ENCODE results near the gene TSPEAR. TPM values are rescaled to one million over a fixed set of nuclear protein-coding genes. Genes with fewer than 3 reads are reported as not detected.

TSPEAR gene
- total RNA-seq, 4 donors from 2014 or later: not detected

DNA sequence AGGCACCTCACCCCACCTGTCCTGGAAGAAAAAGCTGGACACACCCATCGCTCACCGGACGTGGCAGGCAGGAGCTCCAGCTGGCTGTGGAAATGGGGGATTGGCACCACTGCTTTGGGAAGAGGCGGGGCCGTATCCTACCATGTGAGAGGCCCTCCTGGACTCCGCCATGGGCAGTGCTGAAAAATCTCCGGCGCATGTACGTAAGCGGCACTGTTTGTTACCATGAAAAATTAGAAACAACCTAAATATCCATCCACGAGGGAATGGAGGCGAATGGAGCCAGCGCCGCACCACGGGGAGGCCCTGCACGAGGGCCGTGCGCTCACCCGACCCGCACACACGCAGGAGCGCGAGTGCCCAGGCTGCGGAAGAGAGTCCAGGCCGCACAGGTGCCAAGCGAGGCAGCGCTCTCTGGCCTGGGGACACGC is 96.4 kb downstream of the TSPEAR start:
- no peak for DNase-seq
- Histone ChIP-seq H3K4me3 (no peak overlapping the region), H3K27ac (no peak overlapping the region), H3K27me3 (no peaks in the 10 kb centered on the region), H3K9me3 (peaks cover 5 to 7% of the 10 kb centered on the region in 2 donors), H3K4me1 (peaks cover 0 to 3% (median 0%) of the 10 kb centered on the region in 4 donors), H3K36me3 (no peaks in the 10 kb centered on the region)
- TF ChIP-seq EP300 (IDR thresholded peaks at IDR 0.05; ENCODE audit: low read depth): no peak
- no peak for TF ChIP-seq POLR2AphosphoS5 (IDR thresholded peaks at IDR 0.05)
- no peak for TF ChIP-seq CTCF (IDR thresholded peaks at IDR 0.05)
- TF ChIP-seq POLR2A (IDR thresholded peaks at IDR 0.05): no peak
- intact Hi-C loops (cut with DNase I; ENCODE audit: low total_unique reads) (no loop called here), in situ Hi-C loops (cut with MboI; ENCODE audit: low pct_ligation_motif_present in 1 of 4, low pct_unique_long_range_greater_than_20kb in 1 of 4, low sequenced_read_pairs in 3 of 4) (no loop called here)
- 86 to 95% methylated on average over 8 to 28 of the region's 28 CpGs for WGBS, 2 donors (ENCODE audit: low coverage in 1 of 2)

DNA sequence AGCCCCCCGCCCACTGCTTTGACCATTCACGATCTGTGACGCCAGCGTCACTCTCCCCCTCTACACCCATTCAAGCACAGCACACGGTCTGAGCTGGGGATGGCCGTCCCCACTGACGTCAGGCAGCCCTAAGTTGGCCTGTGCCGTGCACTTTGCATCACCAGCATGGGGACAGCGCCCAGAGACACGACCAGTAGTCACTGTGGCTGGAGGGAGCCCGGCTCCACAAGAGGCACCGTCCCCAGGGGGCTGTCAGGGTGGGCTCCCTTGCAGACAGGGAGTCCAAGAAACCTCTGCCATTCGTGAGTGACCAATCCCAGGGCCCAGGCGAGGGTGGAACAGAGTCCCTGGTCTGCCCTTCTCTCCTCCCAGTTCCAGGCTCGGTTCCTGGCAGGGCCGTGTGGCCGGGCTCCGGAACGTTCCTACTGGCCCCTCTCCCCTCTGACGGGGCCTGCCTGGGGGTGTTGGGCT is 97.2 kb downstream of the TSPEAR start:
- no peak for TF ChIP-seq CTCF (IDR thresholded peaks at IDR 0.05)
- TF ChIP-seq POLR2AphosphoS5 (IDR thresholded peaks at IDR 0.05): no peak
- Histone ChIP-seq H3K4me1 (peaks cover 0 to 3% (median 0%) of the 10 kb centered on the region in 4 donors), H3K9me3 (peaks cover 0 to 10% of the 10 kb centered on the region in 2 donors), H3K27ac (no peak overlapping the region), H3K4me3 (no peak overlapping the region), H3K36me3 (no peaks in the 10 kb centered on the region), H3K27me3 (no peaks in the 10 kb centered on the region)
- in situ Hi-C loops (cut with MboI; ENCODE audit: low pct_ligation_motif_present in 1 of 4, low pct_unique_long_range_greater_than_20kb in 1 of 4, low sequenced_read_pairs in 3 of 4): no loop called here
- intact Hi-C loops (cut with DNase I; ENCODE audit: low total_unique reads): no loop called here
- DNase-seq: no peak
- 77% methylated on average over 18 of the region's 20 CpGs; no CpG with 5 or more reads in 1 of the 2 donors for WGBS, 2 donors (ENCODE audit: low coverage in 1 of 2)

- 90 to 100% methylated on average over 4 to 26 of the region's 26 CpGs for WGBS, 2 donors (ENCODE audit: low coverage in 1 of 2)
- in situ Hi-C loops (cut with MboI; ENCODE audit: low pct_ligation_motif_present in 1 of 4, low pct_unique_long_range_greater_than_20kb in 1 of 4, low sequenced_read_pairs in 3 of 4): no loop called here
- H3K9me3 ChIP-seq: peaks cover 0 to 10% of the 10 kb centered on the region in 2 donors
Measured at GRCh38 chr21:44613386-44614155, 97.8 kb downstream of the TSPEAR start.

DNA sequence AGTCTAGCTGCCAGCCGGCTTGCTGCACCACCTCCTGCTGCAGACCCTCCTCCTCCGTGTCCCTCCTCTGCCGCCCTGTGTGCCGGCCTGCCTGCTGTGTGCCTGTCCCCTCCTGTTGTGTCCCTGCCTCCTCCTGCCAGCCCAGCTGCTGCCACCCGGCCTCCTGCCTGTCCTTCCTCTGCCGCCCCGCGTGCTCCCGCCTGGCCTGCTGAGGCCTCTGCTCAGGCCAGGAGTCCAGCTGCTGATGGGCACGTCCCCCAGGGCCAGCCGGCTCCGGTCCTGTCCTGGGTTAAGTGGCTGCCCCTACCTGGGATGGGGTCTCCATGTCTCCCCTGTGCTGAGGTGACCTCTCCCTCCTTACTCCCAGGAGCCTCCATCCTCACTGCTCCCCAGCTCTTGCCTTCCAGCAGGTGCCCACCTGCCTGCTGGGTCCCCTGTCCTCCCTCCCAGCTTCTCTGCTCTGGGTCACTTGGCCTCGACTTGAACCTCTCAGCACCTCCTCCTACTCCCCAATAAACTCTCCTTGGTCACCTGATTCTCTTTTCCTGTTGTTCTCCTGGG is 98.6 kb downstream of the TSPEAR start:
- TF ChIP-seq CTCF (IDR thresholded peaks at IDR 0.05): no peak
- TF ChIP-seq POLR2A (IDR thresholded peaks at IDR 0.05): no peak
- 80 to 85% methylated on average over 3 to 13 of the region's 13 CpGs for WGBS, 2 donors (ENCODE audit: low coverage in 1 of 2)
- no peak overlapping the region for H3K4me3 ChIP-seq
- H3K4me1 ChIP-seq: no peaks in the 10 kb centered on the region
- DNase-seq: no peak
- intact Hi-C loops (cut with DNase I; ENCODE audit: low total_unique reads) (no loop called here), in situ Hi-C loops (cut with MboI; ENCODE audit: low pct_ligation_motif_present in 1 of 4, low pct_unique_long_range_greater_than_20kb in 1 of 4, low sequenced_read_pairs in 3 of 4) (no loop called here)
- H3K9me3 ChIP-seq: peaks cover 0 to 10% of the 10 kb centered on the region in 2 donors
- H3K27me3 ChIP-seq: peaks cover 6% of the 10 kb centered on the region
- no peaks in the 10 kb centered on the region for H3K36me3 ChIP-seq
- H3K27ac ChIP-seq: no peak overlapping the region

More at GRCh38 chr21:44613386-44614155, 97.8 kb downstream of the TSPEAR start:
- TF ChIP-seq POLR2A (IDR thresholded peaks at IDR 0.05) (no peak), EP300 (IDR thresholded peaks at IDR 0.05; ENCODE audit: low read depth) (no peak), POLR2AphosphoS5 (IDR thresholded peaks at IDR 0.05) (no peak)
- peaks cover 0 to under 1% (median 0%) of the 10 kb centered on the region in 4 donors for H3K4me1 ChIP-seq
- no peaks in the 10 kb centered on the region for H3K27me3 ChIP-seq
- intact Hi-C loops (cut with DNase I; ENCODE audit: low total_unique reads): no loop called here
- H3K36me3 ChIP-seq: no peaks in the 10 kb centered on the region
- no peak overlapping the region for H3K4me3 ChIP-seq
- DNase-seq: no peak
- H3K27ac ChIP-seq: no peak overlapping the region
